GM12878 (cell line): Measurements from ENCODE around the gene H6PD. TPM values are rescaled to one million over a fixed set of nuclear protein-coding genes. Genes with fewer than 3 reads are reported as not detected.
A peak's percentile ranks its signal among the peaks of the same experiment; 100 is the strongest.

Experiments
- ATAC-seq: fragments of 200-7000 bp; cut with Tn5 transposase; 3 replicates; pipeline ENCODE4 v1.9.1; 2020; ENCODE audit warnings: mild to moderate bottlenecking, moderate library complexity
- BruUV-seq: library from RNA; stranded (reverse); fragments of 400-500 nt; replicated peaks from 2 replicates; lab custom pipeline; 2021; lab: Mats Ljungman, UMichigan
- CTCF ChIA-PET: fragments of 300-600 bp; sonication (Branson Sonifier 250); formaldehyde crosslinking; extraction: SDS; loops from one replicate; lab custom pipeline; 2021; ENCODE audit warnings: inconsistent platforms; lab: Yijun Ruan, JAX
- POLR2A ChIA-PET: fragments of 350-600 bp; formaldehyde crosslinking; extraction: SDS; loops from one replicate; lab custom pipeline; 2021; ENCODE audit warnings: inconsistent platforms; lab: Charles Lee
- RAD21 ChIA-PET: fragments of 300-600 bp; sonication (Branson Sonifier 250); formaldehyde crosslinking; loops from one replicate; lab custom pipeline; 2023; ENCODE audit warnings: antibody characterized with exemption; ENCODE audit not compliant: unreplicated experiment; lab: Charles Lee
- SMC1A ChIA-PET: fragments of 300-600 bp; sonication (Branson Sonifier 250); formaldehyde crosslinking; loops from one replicate; lab custom pipeline; 2023; ENCODE audit not compliant: unreplicated experiment, uncharacterized antibody; lab: Charles Lee
- DNase-seq: peaks from one replicate; pipeline ENCODE4 v3.0.0-alpha.2; 2011; ENCODE audit warnings: low read depth, low spot score
- FAIRE-seq: peaks from 3 replicates; lab custom pipeline; 2011; peaks lifted over from hg19 to GRCh38; lab: Jason Lieb, UNC
- H2AFZ ChIP-seq: 2 replicates; pipeline ENCODE4 v1.6.0; 2011; ENCODE audit warnings: low read depth, low read length, control low read depth; ENCODE audit not compliant: control insufficient read depth
- H3K27ac ChIP-seq: 2 replicates; pipeline ENCODE4 v1.5.1; 2011; ENCODE audit warnings: control low read depth; ENCODE audit not compliant: control insufficient read depth, insufficient read depth
- H3K27me3 ChIP-seq, 2 experiments: replicated peaks in 1 of 2; 2 replicates each; pipeline versions ENCODE4 v1.6.0 to v1.6.1; 2011; ENCODE audit warnings: low read length in 1 of 2; ENCODE audit not compliant: control insufficient read depth in 2 of 2, insufficient read depth in 2 of 2
- H3K36me3 ChIP-seq, 2 experiments: 2 replicates each; pipeline ENCODE4 v1.5.1; 2011; ENCODE audit warnings: low read length in 1 of 2; ENCODE audit not compliant: control insufficient read depth in 2 of 2, insufficient read depth in 2 of 2
- H3K4me1 ChIP-seq: 2 replicates; pipeline ENCODE4 v1.6.1; 2011; ENCODE audit warnings: mild to moderate bottlenecking, low read length, moderate library complexity, mixed read lengths; ENCODE audit not compliant: control insufficient read depth, insufficient read depth
- H3K4me2 ChIP-seq: 2 replicates; pipeline ENCODE4 v1.6.0; 2011; ENCODE audit warnings: control low read depth; ENCODE audit not compliant: control insufficient read depth, insufficient read depth
- H3K4me3 ChIP-seq: fragments of 200-600 bp; sonication (generic); 2 replicates; pipeline ENCODE4 v1.5.1; 2016
- H3K79me2 ChIP-seq: 2 replicates; pipeline ENCODE4 v1.6.0; 2011; ENCODE audit warnings: low read length; ENCODE audit not compliant: control insufficient read depth, insufficient read depth
- H3K9ac ChIP-seq: 2 replicates; pipeline ENCODE4 v1.8.0; 2011; ENCODE audit warnings: low read length, control low read depth, mixed read lengths; ENCODE audit not compliant: control insufficient read depth, insufficient read depth
- H3K9me3 ChIP-seq: replicated peaks from 3 replicates; pipeline ENCODE4 v1.5.1; 2011; ENCODE audit warnings: mild to moderate bottlenecking, low read length; ENCODE audit not compliant: control insufficient read depth, insufficient read depth
- H4K20me1 ChIP-seq: 2 replicates; pipeline ENCODE4 v1.6.0; 2011; ENCODE audit not compliant: control insufficient read depth, insufficient read depth
- BCL11A ChIP-seq: IDR thresholded peaks from 2 replicates; pipeline ENCODE4 v1.6.1; 2011; ENCODE audit warnings: low read depth, low read length
- DPF2 ChIP-seq: fragments of 450-650 bp; IDR thresholded peaks from 2 replicates; pipeline ENCODE4 v1.6.1; 2017; ENCODE audit warnings: mild to moderate bottlenecking
- EED ChIP-seq: sonication (generic); IDR thresholded peaks from 2 replicates; pipeline ENCODE4 v1.6.1; 2016; ENCODE audit warnings: antibody characterized with exemption, low read depth
- IKZF1 ChIP-seq: fragments of 450-650 bp; conservative IDR thresholded peaks from 2 replicates; pipeline ENCODE4 v1.6.1; 2017; ENCODE audit warnings: antibody characterized with exemption, mild to moderate bottlenecking
- IKZF2 ChIP-seq, 2 experiments: fragments of 450-650 bp; IDR thresholded peaks; 2 replicates each; pipeline ENCODE4 v1.6.1; 2017; ENCODE audit warnings: mild to moderate bottlenecking in 2 of 2, moderate library complexity in 2 of 2
- KDM1A ChIP-seq: fragments of 200-600 bp; sonication (generic); IDR thresholded peaks from 2 replicates; pipeline ENCODE4 v1.6.1; 2016; ENCODE audit warnings: borderline replicate concordance
- LARP7 ChIP-seq: fragments of 450-650 bp; IDR thresholded peaks from 2 replicates; pipeline ENCODE4 v1.6.1; 2017; ENCODE audit warnings: mild to moderate bottlenecking
- PAX5 ChIP-seq: IDR thresholded peaks from 2 replicates; pipeline ENCODE4 v1.6.1; 2011; ENCODE audit warnings: low read depth, low read length, borderline replicate concordance
- RB1 ChIP-seq: fragments of 450-650 bp; formaldehyde crosslinking; IDR thresholded peaks from 2 replicates; pipeline ENCODE4 v1.6.1; 2017; ENCODE audit warnings: mild to moderate bottlenecking, borderline replicate concordance
- RUNX3 ChIP-seq: IDR thresholded peaks from 2 replicates; pipeline ENCODE4 v1.6.1; 2012; ENCODE audit warnings: low read length, inconsistent platforms
- ZBED1 ChIP-seq: IDR thresholded peaks from 2 replicates; pipeline ENCODE4 v1.6.1; 2016; ENCODE audit warnings: borderline replicate concordance
- WGBS: methylation state at CpG from one replicate; pipeline ENCODE4 v1.1.6; 2016; ENCODE audit warnings: low lambda C conversion rate; ENCODE audit not compliant: insufficient replicate concordance, insufficient coverage; ENCODE audit errors: missing lambda C conversion rate; 5-methylcytosine and 5-hydroxymethylcytosine counted together
- in situ Hi-C: fragments of 300-500 bp; cut with MboI; formaldehyde crosslinking; loops from 9 replicates; pipeline ENCODE4 v1.14.3; 2018; ENCODE audit warnings: mixed read lengths
- intact Hi-C: fragments of 100-400 bp; cut with micrococcal nuclease; formaldehyde crosslinking; loops from one replicate; pipeline ENCODE4 v1.14.2; 2022; ENCODE audit not compliant: unreplicated experiment
- polyA plus RNA-seq, 11 experiments: library from polyadenylated mRNA; depleted of rRNA in 4 of 11; unstranded in 6 of 11; stranded (reverse) in 5 of 11; fragments of >200 nt; fragmentation: Nextera tagmentation in 4 of 11; fragmentation: Illumina TruSeq in 1 of 11; extraction: Ambion mirVana in 4 of 11; extraction: Trizol in 1 of 11; gene quantifications; 1 replicate in 1 of 11; 2 replicates in 10 of 11; pipeline versions ENCODE4 v1.2.1 to v1.2.3, GENCODE V29; 2011 to 2016; ENCODE audit warnings: inconsistent platforms in 2 of 11, missing spikeins in 2 of 11, low read depth in 1 of 11
- total RNA-seq, 4 experiments: library from RNA; depleted of rRNA in 3 of 4; stranded (reverse); fragments of >200 nt in 3 of 4; fragmentation: Illumina TruSeq in 1 of 4; extraction: Trizol in 1 of 4; gene quantifications; 2 replicates each; pipeline versions ENCODE4 v1.2.1 to v1.2.3, GENCODE V29; 2013 to 2021

Gene H6PD
- total and polyA plus RNA-seq, 10 of the 15 experiments (the other 5 are each of a cell fraction or from before 2014, with no cell fraction given), result 1.2 to 20.7 (median 7.7) TPM

DNA sequence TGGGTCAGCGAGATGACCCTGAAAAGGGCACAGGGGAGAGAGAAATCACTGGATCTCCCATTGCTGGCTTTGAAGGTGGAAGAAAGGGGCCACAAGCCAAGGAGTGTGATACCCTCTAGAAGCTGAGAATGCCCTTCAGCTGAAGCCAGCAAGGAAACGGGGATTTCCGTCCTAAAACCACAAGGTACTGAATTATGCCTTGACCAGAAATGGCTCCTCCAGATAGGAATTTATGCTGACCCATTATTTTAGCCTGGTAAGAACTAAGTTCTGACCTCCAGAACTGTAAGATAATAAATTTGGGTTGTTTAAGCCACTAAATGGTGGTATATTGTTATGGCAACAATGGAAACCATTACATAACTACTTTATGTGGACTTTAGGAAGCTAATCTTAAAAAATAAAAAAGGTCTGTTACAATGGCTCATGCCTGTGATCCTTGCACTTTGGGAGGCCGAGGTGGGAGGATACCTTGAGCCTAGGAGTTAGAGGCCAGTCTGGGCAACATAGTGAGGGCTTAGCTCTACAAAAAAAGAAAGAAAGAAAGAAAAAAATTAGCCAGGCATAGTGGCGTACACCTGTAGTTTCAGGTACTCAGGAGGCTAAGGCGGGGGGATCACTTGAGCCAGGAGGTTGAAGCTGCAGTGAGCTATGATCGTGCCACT lies 3.6 kb upstream of the H6PD start:
- SMC1A ChIA-PET, result interaction anchor here (0.6 to 0.7 kb wide), 2 partner anchors 305 to 1180 kb away, joined by 3 to 5 read pairs; no protein-coding TSS in a partner anchor
- Histone ChIP-seq H3K9ac (no peak overlapping the region), H3K27me3 (no peaks in the 10 kb centered on the region), H3K4me1 (peaks cover 12% of the 10 kb centered on the region), H3K9me3 (peaks cover 3% of the 10 kb centered on the region), H2AFZ (peak overlapping the region; percentile 12; the same call in 1 of the 2 replicates), H3K36me3 (no peaks in the 10 kb centered on the region), H4K20me1 (no peaks in the 10 kb centered on the region), H3K4me2 (no peak overlapping the region), H3K4me3 (no peak overlapping the region), H3K27ac (no peak overlapping the region), H3K79me2 (peaks cover 6% of the 10 kb centered on the region)
- CTCF ChIA-PET, result interaction anchor here (1.0 to 2.1 kb wide), 4 partner anchors 30 to 121 kb away, joined by 3 to 7 read pairs (median 3); no protein-coding TSS in a partner anchor
- no TSS peak for BruUV-seq
- intact Hi-C loops, result no loop called here
- DNase-seq, result no peak
- FAIRE-seq, result no peak
- ATAC-seq, result no peak
- RAD21 ChIA-PET, result interaction anchor here (0.7 kb wide), 1 partner anchor 169 kb away, joined by 3 read pairs; no protein-coding TSS in a partner anchor
- WGBS, result 56% methylated on average over 7 of the region's 7 CpGs
- TF ChIP-seq PAX5 (no peak), EED (0 out of 2 replicates have a peak, but pooled peaks have one; percentile 36), RUNX3 (peak; percentile 60)
- POLR2A ChIA-PET, result no interaction called here
- in situ Hi-C loops, result no loop called here

DNA sequence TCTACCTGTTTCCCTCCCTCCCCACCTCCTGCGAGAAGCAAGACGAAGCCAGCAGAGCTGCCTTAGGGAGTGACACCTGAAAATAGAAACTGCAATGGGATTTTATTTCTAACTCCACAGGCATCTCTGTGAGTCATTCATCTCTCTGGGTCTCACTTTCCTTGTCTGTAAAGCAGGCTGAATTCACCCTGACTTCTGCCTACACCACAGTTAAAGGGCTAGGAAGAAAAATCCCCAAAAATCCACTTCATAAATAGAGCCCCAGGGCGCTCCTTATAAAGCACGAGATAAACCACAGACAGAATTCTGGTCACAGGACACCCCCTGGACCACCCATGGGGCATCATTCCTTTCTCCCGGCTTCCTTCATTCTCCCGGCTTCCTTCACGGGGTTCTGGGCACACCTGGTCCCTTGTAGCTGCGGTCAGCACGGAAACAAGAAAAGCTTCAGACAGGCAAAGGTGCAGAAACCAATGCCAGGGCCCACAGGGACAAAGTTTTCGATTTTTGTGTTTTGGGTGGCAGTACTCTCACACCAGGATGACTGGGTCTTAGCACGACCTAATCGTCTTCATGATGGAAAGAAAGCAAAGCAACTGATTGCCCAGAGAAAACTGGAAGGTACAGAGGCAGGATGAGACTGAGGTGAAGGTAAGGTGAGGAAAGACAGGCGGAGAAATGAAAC lies 2.8 kb upstream of the H6PD start:
- Histone ChIP-seq H2AFZ (no peak overlapping the region), H3K79me2 (peaks cover 6% of the 10 kb centered on the region), H3K4me2 (peak overlapping the region; percentile 39), H3K9me3 (peaks cover 3% of the 10 kb centered on the region), H3K4me1 (peaks cover 12% of the 10 kb centered on the region), H3K27ac (no peak overlapping the region), H3K4me3 (no peak overlapping the region), H4K20me1 (no peaks in the 10 kb centered on the region), H3K27me3 (no peaks in the 10 kb centered on the region), H3K9ac (no peak overlapping the region), H3K36me3 (no peaks in the 10 kb centered on the region)
- peak; percentile 27 for FAIRE-seq
- ChIA-PET CTCF (interaction anchor here (1.0 to 2.1 kb wide), 5 partner anchors 30 to 121 kb away, joined by 3 to 7 read pairs (median 3); no protein-coding TSS in a partner anchor), SMC1A (no interaction called here), RAD21 (no interaction called here), POLR2A (no interaction called here)
- ATAC-seq, result peak; percentile 4; the same call in 2 of the 3 replicates
- in situ Hi-C loops, result no loop called here
- intact Hi-C loops, result no loop called here
- no peak for TF ChIP-seq LARP7
- TF ChIP-seq RB1, result no peak
- TF ChIP-seq ZBED1, result no peak
- no peak for TF ChIP-seq KDM1A
- 0 out of 2 replicates have a peak, but pooled peaks have one; percentile 10 for TF ChIP-seq EED
- no peak for TF ChIP-seq BCL11A
- peak; percentile 34 to 41; a peak in 2 of 4 replicates for TF ChIP-seq IKZF2 (IDR thresholded peaks at IDR 0.05)
- peak; percentile 62 for TF ChIP-seq IKZF1
- 0 out of 2 replicates have a peak, but pooled peaks have one; percentile 17 for TF ChIP-seq DPF2
- TF ChIP-seq RUNX3, result peak; percentile 34
- 30% methylated on average over 13 of the region's 13 CpGs for WGBS
- BruUV-seq, result no TSS peak
- no peak for DNase-seq
